NCI-H128 (cell line): ENCODE results near the gene MCEE.
"Not testable (repeated sequence)": the region's sequence is repeated elsewhere in the genome, so short reads cannot be mapped to it uniquely, and the experiment has no call there.

Experiments used
- DNase-seq: peaks from one replicate; lab custom pipeline; 2025; ENCODE audit not compliant: unreplicated experiment; lab: John Stamatoyannopoulos, UW

MCEE gene

DNA sequence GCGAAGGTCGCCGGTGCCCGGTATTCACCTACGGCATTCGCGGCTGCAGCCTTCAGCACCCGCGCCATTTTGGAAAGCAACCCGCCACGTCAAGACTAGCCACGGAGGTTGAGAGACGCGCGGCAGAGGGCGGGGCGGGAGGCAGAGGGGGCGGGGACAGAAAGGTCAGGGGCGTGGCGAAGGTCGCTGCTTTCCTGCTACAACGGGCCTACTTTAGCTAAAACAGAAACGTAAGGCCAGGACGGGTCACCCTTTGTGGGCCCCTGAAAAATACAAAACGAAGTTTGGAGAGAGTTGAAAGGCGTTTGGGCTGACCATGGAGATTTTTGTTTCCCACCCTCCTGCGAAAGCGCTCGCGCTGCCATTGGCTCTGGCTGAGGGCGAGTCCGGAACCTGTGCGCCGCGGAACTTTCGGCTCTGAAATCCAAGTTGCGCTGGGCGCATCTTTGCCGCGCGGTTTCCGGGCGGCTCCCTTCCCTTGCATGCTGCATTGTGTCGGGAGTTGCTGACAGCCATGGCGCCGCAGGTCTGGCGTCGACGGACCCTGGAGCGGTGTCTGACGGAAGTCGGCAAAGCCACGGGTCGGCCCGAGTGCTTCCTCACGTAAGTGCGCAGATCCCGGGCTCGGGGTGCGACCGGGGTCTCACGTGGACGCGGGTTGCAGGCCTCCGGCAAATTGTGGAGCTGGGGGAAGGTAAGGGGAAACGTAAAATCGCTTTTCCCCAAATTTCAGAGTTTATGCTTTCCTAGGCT lies at the start of gene MCEE, which contains the start of gene MPHOSPH10:
MCEE (minus strand) TSS at position 78 of the 753 bp plus-strand sequence; CDS start at position 68, 10 bp downstream.
MPHOSPH10 (plus strand) TSS at position 483 of the 753 bp plus-strand sequence; CDS start at position 515, 32 bp downstream.
- DNase-seq, result peak; percentile 79

GRCh38 chr2:71178836-71179235 lies 48.8 kb upstream of the MCEE start:
- peak; percentile 40 for DNase-seq

GRCh38 chr2:71174207-71174606 lies 44.2 kb upstream of the MCEE start:
- no peak for DNase-seq

DNA sequence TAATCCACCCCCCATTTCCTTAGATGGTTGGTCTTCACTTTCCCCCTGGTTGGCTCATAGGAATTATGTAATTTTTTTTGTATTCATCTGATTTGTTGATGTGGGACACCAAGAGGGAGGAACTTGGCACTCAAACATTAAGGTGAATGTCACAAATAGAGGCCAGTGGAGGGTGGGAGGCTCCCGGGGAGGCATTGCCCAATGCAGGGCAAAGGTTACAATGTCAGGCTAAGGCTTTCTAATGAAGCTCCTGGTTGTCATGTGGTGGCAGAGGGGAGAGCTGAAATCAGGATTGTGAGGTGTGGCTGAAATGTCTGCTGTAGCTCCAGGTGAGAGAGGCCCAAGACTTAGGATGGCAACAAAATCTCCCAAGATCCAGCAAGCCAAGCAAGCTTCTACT lies 43.1 kb upstream of the MCEE start:
- no peak for DNase-seq

DNA sequence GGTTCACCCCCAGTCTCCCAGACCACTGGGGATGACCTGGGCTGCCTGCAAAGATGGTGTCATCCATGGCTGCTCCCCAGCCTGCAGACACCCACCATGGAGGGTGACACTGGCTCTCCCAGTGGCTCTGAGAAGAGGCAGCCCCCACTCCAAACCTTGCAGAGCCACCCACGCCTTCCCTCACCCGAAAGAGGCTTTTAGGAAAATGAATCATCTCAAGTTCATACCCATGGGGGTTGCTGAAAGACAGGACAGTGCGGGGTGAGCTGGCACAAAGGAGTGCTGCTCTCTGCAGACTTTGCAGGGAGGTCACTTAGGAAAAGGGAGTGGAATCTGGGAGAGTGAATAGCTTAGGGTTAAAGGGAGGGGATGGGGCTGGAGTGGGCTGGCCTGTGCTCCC lies 36.8 kb upstream of the MCEE start:
- no peak for DNase-seq

GRCh38 chr2:71157124-71157793 lies 27.2 kb upstream of the MCEE start:
- peak; percentile 6 for DNase-seq

GRCh38 chr2:71156573-71156972 lies 26.5 kb upstream of the MCEE start:
- no peak for DNase-seq

DNA sequence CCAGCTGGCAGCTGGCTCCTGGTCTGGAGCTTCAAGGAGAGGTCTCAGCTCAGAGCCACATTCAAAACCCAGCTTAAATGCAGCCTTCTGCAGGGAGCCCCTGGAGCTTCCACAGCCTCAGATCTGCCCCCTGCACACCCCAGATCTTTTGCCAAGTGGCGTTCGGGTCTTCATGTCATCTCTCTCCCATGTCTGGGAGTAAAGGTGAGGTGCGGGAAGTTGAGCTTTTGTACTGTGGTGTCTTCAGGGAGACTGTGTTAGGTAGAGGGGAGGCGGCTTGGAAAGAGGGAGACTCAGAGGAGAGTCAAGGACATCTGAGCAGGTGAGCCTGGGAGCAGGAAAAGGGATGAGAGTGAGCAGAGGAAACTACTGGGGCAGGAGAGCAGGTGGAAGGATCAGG lies 25.8 kb upstream of the MCEE start:
- no peak for DNase-seq

DNA sequence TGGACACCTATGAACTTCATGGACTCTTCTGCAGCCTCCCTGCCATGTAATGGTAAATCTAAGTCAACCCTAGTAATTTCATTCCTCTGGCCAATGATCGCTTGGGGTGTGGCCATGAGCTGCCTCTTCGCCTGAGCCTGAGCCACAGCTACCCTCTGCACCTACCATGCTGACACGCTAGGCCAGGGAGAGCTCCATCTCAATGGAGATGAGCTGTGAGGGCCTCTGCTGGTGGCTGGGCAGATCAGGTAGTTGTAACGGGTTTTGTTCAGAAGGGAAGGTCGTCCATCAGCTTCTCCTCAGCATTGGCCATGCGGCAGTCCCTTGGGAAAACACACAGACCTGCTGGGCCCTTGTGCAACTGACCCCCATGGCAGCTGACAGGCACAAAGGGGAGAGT lies 24.8 kb upstream of the MCEE start:
- DNase-seq, result no peak

DNA sequence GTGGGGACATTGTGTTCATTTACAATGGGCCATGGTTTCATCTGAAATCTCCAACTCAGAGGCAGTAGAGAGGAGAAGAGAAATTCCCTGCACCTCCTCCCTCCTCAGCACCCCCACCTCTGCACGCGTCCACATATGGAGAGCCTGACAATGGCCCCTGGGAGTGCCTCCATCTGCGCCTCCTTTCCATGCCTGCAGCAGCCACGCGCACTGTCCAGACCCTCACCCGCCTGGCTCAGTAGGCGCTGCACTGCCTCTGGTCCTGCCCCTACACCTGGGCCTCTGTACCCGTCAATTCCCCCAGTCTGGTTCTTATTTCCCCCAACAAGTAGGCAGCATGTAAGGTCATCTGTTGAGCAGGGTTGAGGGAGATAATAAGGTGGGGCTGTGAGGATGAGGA lies 24.2 kb upstream of the MCEE start:
- DNase-seq, result no peak

- no peak for DNase-seq
These were observed 23.7 kb upstream of the MCEE start for GRCh38 chr2:71153585-71154224.

DNA sequence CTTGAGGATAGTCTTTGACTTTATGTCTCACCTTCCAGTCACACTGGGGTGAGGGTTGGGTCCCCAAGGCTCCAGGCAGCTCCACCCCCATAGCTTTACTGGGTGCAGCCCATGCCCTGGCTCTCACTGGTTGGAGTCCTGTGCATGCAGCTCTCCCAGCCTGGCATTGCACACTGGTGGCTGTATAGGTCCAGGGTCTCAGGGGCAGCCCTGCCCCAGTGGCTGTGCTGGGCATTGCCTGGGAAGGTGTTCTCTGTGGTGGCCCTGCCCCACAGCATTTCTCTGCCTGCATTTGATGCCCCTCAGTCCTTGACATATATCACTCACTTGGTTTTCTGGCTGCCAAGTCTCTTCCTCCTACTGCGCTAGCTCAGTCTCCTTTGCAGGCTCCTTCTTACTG lies 21.6 kb upstream of the MCEE start:
- DNase-seq, result no peak

- DNase-seq, result no peak
These were observed 20.2 kb upstream of the MCEE start for GRCh38 chr2:71150082-71150816.

- DNase-seq, result no peak
These were observed 18.6 kb upstream of the MCEE start for GRCh38 chr2:71148506-71149063.

DNA sequence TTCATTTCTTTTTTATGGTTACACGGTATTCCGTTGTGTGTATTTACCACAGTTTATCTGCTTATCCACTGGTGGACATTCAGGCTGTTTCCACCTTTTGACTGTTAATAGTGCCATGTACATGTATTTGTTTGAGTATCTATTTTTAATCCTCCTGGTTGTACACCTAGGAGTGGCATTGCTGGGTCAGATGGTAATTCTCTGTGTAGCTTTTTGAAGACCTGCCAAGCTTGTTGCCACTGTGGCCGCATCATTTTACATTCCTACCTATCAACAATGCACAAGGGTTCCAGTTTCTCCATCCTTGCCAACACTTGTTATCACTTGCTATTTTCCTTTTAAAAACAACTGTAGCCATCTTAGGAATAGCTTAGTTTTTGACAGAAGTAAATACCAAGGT lies 13.8 kb upstream of the MCEE start:
- DNase-seq, result no peak

DNA sequence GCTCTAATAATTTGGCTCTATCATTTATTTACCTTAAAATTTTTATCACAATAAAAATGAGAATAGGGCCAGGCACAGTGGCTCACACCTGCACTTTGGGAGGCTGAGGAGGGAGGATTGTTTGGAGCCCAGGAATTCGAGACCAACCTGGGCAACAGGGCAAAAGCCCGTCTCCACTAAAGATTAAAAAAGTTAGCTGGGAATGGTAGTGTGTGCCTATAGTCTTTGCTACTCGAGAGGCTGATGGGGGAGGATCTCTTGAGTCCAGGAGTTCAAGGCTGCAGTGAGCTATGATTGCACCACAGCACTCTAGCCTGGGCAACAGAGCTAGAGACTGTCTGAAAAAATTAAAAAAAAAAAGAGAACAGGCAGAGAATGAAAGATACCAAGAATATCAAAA lies 6.1 kb upstream of the MCEE start:
- no peak for DNase-seq

GRCh38 chr2:71133603-71134002 lies 3.6 kb upstream of the MCEE start:
- no peak for DNase-seq

DNA sequence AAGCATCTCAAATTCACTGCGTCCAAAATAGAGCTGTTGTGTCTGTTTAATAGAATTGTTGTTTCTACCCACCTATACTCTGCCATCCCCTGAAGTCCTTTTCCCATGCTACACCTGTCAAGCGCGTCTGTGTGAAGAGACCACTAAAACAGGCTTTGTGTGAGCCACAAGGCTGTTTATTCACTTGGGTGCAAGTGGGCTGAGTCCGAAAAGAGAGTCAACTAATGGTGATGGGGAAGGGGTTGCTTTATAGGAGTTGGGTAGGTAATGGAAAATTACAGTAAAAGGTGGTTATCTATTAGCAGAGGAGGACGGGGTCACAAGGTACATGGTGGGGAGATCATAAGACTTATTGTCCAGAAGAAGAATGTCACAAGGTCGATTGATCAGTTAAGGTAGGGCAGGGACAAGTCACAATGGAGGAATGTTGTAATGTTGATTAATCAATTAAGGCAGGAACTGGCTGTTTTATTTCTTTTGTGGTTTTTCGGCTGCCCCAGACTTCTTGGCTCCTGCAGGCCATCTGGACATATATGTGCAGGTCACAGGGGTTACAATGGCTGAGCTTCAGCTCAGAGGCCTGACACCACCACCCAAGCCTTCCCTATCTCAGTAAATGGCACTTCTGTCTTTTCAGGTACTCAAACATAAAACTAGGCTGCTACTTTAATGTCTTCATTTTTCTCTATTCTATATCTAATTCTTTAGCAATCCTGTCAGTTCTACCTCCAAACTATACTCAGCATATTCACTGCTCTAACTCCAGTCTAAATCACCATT lies 1.5 kb upstream of the MCEE start:
- DNase-seq, result not testable (repeated sequence)

GRCh38 chr2:71130905-71131244 lies 846 bp upstream of the MCEE start:
- DNase-seq, result no peak

GRCh38 chr2:71129902-71130151 lies 202 bp downstream of the MCEE start:
- DNase-seq, result peak; percentile 72
